ENCODE results near the gene GNG12.

- TF ChIP-seq PAX5 (IDR thresholded peaks at IDR 0.05; ENCODE audit: insufficient read depth, low read length, severe bottlenecking), result no peak
- no peak for TF ChIP-seq POLR2AphosphoS5 (IDR thresholded peaks at IDR 0.05; ENCODE audit: low read depth, low read length)
Measured at GRCh38 chr1:67846538-67846937, 13.3 kb upstream of the GNG12 start.

Data from GM12891 (cell line).